Skin epidermis (tissue), 12 donors: ENCODE data around the gene TRAF3.

Experiments
- H3K27ac ChIP-seq, 21 experiments: fragments of 200-600 bp; sonication (generic) in 11 of 21; one replicate each; pipeline ENCODE4 v1.5.0; 2020; ENCODE audit warnings: mild to moderate bottlenecking in 3 of 21, inconsistent platforms in 2 of 21, moderate library complexity in 2 of 21
- H3K4me3 ChIP-seq, 7 experiments: fragments of 200-600 bp; sonication (generic) in 2 of 7; one replicate each; pipeline ENCODE4 v1.5.0; 2020; ENCODE audit warnings: inconsistent platforms in 2 of 7, mild to moderate bottlenecking in 2 of 7, moderate library complexity in 1 of 7

Gene TRAF3

DNA sequence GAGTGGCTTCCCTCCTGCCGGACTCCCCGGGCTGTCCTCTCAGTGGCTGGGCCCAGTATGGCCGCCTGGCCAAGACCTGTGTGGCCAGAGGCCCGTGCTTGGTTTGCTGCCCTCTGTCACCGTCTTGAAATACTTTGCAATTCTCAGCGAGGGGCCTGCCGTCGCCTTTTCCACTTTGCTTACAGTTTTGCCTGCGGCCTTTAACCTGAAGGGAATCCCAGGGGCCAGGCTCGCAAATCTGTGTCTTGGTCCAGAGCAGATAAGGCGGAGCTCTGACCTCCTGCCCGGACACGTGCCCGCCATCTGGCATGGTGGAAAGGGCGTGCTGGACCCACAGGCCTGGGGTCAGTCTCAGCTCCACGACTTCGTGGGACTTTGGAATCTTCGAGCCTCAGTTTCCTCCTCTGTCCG is 134.3 kb downstream of the TRAF3 start:
- Histone ChIP-seq H3K27ac (no peak overlapping the region), H3K4me3 (no peak overlapping the region)

DNA sequence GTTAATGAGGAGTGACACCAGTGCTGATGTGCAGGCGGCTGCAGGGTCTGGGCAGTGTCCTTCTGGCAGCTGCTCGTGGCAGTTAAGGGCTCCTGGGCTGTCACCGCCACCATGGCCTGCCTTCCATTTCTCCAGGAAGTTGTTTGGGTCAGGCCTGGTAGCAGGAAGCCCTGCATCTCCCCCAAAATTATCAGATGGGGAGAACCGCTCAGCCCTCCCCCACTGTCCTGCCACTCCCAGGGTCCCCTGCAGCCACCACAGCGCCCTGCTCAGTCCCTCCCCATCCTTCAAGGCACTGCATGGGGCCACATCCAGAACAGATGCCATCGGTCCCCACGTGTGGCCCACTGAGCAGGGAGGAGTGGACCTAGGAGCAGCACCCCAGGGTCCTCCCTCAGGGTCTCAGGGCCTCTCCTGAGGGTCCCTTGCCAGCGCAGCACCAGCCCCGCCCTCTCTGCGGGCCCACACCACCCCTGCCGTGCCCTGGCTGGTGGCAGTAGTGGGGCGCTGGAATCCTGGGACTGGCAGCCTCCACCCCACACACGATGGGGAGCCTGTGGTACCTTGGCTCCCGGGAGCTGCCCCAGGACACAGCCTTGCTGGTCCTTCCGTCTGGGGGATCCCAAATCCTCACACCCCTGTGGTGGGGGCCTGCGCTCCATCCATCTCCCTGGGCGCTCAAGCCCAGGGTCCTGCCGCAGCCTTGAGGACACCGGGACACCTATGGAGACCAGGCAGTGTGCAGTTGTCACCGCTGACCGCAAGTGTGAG is 134.9 kb downstream of the TRAF3 start:
- no peak overlapping the region for H3K27ac ChIP-seq
- no peak overlapping the region for H3K4me3 ChIP-seq

DNA sequence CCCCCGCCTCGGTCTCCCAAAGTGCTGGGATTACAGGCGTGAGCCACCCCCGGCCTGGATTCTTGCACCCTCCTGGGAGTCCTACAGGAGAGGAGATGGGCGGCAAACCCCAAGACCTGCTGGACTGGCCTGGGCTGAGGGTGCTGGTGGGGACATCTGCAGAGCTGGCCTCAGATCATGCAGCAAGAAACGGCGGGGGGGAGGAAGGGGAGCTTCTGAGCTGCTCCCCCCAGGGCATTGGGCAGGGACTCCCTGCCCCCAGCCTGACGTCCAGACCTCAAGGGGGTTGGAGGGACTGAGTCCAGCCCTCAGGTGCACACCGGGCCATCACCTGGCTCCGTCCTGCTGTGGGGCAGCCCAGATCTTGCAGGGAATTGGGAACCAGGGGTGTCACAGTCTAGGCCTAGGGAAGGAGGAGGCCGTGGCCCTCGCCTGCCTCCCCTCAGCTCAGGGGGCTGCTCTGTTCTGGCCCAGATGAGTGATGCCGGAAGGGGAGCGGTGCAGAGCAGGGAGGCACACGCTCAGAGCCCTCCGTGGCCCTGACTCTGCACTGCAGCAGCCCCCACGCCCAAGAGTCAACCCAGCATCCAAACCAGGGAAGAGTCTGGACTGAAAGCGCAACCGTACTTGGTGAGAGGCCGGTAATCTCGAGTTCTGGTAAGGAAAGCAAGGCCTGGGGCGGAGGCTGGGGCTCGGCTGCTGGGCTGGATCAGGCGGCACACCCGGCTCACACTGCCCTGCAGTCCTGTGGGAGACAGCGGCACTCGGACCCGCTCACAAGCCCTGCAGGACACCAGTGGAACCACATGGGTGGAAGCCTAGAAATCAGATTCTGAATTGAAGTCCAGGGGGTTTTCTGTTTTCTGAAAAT is 136.3 kb downstream of the TRAF3 start:
- Histone ChIP-seq H3K4me3 (no peak overlapping the region), H3K27ac (no peak overlapping the region)

DNA sequence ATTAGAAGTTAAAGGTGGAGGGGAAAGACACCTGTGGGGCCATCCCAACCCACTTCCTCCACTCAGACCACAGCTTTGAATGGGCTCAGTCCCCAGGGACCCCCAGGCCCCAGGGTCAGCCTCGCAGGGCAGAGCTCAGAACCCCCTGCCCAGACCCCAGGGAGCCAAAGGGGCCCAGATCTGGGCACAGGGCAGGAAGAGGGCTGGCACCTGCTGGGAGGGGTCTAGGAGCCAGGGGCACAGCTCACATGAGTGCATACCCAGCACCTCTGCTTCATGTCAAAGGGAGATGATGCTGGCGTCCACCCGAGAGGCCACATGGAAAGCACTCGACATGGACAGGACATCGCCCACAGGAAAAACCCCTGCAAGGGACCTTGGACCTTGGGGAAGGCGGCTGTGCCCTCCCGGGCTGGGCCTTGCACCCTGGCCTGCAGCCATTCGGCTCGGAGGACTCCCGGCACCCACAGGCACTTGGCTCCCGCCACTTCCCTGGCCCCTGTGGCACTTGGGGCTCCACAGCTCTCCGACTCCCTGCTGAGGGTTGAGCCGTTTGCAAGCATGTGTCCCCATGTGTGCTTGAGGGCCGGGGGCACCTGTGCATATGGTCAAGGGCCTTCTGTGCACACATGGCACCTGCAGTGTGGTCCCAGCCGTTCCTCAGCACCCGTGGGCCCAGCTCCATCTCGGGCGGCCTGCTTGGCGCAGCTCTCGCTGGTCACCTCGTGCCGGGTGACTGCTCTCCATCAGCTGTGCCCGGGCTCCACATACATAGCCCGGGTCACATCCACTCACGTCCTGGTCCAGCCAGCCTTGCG is 137.4 kb downstream of the TRAF3 start:
- Histone ChIP-seq H3K4me3 (no peak overlapping the region), H3K27ac (no peak overlapping the region)

DNA sequence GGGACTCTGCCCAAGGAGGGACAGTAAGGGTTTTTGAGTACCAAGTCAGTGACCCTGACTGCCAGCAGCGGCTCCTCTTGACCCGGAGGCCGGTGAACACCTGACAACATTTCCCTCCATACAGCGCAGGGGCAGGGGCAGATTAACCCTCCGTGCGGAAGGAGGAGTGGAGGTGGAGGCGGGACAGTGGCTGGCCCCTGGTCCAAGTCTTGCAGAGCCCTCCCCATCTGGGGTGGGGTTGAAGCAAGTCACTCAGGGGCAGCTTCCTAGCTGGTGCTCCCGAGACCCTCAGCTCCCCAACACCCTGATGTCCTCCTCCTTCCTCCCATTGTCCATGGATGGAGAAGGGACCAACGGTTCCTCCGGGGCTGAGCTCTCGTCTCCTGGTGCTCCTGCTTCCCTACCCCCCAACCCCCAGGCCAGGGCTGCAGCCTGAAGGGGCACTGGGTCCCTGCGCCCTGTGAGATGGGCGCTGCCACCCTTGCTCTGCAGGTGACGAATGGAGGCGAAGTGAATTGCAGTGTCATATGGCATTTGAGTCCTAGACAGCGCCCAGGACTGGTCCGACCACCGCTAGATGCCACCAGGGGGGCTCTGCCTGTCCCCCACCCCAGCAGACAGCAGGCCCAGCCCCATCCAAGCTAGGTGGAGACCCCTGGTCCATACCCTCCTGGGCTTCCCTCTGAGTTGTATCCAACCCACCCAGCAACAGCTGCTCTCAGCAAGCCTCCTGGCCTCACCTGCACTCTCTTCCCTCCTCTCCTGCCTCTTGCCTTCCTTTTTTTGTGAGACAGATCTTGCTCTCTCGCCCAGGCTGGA is 138.3 kb downstream of the TRAF3 start:
- Histone ChIP-seq H3K27ac (no peak overlapping the region), H3K4me3 (no peak overlapping the region)

DNA sequence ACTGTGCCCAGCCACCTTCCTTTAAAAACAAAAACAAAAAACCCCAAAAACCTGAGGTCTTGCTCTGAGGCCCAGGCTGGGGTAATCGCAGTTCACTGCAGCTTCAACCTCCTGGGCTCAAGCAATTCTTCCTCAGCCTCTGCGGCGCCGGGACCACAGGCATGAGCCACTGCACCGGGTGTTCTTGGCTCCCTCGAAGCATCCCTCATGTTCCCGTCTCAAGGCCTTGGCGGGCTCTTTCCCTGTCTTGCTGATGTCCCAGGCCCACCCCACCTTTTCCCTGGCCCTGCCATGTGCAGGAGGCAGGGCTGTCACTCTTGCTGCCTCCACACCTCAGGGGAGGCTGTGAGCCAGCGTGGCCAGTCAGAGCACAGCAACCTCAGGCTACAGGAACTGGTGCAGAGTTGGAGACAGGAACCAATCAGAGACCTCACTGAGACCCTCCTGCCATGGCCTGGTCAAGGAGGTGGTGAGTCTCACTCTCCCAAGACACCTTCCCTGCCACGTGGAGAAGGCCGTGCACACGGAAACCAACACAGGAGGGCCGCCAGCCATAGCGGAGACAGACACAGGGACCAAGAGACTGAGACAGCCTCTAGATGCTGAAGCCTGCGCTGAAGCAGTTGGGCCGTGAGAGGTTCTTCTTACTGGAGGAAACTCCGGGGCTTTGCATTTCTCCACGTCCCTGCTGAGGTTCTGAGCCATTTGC is 139.3 kb downstream of the TRAF3 start:
- no peak overlapping the region for H3K27ac ChIP-seq
- no peak overlapping the region for H3K4me3 ChIP-seq

DNA sequence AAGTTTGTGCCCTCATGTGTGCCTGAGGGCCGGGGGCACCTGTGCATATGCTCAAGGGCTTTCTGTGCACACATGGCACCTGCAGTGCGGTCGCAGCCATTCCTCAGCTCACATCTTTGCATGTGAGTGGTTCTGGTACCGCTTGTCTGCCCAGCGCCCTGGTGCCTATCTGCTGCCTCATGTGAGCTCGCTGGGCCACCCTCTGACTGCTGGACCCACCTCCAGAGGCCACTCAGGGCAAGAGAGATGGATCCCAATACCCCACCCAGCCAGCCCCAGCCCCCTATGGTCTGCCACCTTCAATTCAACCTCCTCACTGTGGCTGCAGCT is 139.8 kb downstream of the TRAF3 start:
- H3K27ac ChIP-seq = no peak overlapping the region
- no peak overlapping the region for H3K4me3 ChIP-seq

DNA sequence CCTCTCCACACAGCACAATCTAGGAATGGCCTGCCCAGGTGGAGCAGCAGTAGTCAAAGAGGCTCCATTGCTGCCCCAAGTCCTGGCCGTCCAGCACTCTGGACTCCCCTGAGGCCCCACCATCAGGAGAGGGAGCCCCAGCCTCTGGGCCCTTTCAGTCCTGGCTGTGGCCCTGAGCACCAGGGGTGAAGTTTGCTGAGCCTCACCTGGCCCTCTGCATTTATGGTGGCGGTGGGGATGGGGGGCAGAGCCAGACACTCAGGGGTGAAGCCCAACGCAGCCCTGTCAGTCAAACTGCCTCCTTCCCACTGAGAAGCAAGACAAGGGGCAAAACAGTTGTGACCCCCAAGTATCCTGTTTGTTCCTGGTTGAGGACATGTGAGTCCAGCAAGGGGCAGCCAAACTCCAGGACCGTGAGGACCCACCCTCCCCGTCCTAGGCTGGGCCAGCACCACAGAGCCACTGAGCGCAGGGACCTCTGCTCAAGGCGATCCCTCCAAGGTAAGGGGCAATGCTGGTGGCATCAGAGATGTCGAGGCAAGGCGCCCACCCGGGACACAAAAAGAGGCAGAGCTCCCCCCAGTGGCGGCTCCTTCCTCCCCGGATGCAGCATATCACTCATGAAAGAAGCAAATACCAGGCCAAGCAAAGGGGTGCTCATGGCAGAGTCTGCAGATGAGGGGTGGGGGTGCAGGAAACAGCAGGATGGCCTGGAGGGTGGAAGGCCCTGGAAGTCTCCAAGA is 140.4 kb downstream of the TRAF3 start:
- H3K4me3 ChIP-seq = no peak overlapping the region

DNA sequence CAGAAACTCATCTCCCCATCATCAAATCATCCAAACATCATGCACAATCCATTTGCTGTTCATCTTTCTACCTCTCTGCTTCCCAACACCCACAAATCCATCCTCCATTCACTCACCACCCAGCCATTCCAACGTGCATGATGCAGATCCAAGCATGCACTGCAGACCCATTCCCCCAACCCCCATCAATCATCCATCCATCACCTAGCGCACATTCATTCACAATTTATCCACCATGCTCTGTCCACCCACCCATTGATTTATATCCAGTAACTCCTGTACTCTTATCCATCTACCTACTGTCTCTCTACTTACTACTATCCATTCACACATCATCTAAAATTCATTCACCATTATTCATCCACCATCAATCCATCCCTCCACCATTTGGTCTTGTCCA is 141.2 kb downstream of the TRAF3 start:
- H3K4me3 ChIP-seq = no peak overlapping the region
- H3K27ac ChIP-seq = no peak overlapping the region

More for the DNA sequence above, 140.4 kb downstream of the TRAF3 start:
- H3K27ac ChIP-seq = no peak overlapping the region

DNA sequence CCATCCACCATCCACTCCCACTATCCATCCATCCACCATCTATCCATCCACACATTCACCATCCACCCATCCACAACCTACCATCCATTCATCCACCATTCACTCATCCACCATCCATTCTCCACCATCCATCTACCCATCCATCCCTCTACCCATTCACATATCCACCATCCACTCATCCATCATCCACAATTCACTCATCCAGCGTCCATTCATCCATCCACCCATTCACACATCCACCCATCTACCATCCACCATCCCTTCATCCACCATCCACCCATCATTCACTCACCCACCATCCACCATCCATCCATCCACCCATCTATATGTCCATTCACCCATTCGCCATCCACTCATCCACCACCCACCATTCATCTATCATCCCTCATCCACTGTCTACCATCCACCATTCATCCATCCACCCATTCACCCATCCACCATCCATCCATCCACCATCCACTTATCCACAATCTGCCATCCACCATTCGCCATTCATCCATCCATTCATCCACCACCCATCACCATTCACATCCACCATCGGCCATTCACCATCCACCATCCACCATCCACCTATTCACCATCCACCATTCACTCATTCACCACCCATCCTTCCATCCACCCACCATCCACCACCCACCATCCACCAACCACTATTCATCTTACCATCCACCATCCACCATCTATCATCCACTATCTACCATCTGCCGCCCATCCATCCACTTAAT is 143.2 kb downstream of the TRAF3 start:
- Histone ChIP-seq H3K4me3 (no peak overlapping the region), H3K27ac (no peak overlapping the region)

DNA sequence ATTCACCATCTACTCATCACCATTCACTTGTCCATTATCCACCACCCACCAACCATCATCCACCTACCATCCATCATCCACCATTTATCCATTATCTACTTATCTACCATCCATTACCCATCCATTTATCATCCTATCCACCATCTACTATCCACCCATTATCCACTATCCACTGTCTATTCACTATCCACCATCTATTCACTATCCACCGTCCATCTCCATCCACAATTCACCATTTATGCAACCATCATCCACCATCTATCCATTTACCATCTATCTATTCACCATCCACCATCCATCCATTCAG is 143.7 kb downstream of the TRAF3 start:
- H3K4me3 ChIP-seq = no peak overlapping the region
- no peak overlapping the region for H3K27ac ChIP-seq

DNA sequence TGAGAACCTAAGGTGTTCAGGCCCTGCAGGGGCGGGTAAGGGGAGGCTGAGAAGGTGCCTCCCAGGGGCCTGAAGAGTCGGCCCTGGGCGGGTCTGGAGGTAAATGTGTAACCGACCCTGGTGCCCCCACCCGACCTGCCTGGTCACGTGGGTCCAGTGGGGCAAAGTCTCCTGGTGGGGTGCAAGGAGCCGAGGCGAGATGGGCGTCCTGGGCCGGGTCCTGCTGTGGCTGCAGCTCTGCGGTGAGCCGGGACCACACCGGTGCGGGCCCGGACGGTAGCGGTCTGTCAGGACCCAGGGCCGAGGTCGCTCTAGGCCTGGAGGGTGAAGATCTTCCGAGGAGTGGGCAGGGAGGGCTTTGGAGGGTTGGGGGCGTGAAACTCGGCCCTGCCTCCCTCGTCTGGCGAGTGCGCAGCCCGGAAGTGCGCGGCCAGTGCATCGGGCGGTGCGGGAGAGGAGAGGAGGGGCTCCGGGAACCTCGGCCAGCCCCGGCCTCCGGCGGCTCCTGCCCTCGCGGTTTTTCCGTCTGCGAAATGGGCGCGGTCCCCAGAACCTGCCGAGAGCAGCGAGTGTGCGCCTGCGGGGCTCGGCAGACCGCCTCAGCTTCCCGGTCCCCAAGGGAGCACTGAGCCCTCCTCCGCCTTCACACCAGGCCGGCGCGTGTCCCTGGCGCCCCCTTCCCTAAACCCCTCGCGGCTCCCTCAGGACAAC is 145.4 kb downstream of the TRAF3 start, which contains the start of gene AMN:
AMN (plus strand) TSS at position 174 of the 711 bp plus-strand sequence; CDS start at position 200, 26 bp downstream.
- Histone ChIP-seq H3K4me3 (peak within 1 kb of the TSS in 3 of 7 experiments; percentile 1 to 23 (median 8)), H3K27ac (no peak within 1 kb of the TSS)

DNA sequence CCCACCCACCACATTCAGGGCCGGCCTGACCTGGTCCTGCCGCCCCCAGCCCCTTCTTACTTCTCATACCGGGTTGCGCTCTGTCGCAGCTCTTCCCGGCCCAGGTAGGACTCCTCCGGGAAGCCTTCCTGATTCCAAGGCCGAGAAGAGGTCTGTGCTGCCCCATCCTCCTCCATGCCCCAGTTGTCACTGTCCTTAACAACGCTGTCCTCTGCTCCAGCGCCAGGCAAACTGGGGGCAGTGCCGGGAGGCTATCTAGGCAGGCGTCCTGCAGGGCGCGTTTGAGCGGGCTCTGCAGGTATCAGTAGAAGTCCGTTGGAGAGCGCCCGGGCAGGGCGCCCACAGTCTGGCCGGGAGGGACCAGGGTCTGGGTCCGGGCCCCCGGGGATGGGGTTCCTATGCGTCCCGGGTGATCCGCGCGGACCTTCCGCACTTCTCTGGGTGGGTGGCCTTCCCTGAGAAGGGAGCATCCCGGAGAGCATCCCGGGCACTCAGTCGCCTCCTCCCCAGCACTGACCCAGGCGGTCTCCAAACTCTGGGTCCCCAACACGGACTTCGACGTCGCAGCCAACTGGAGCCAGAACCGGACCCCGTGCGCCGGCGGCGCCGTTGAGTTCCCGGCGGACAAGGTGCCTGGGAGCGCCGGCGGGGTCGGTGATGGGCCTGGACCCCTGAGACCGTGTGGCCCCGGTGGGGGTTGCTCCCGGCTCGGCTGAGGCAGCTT is 146.1 kb downstream of the TRAF3 start:
- no peak overlapping the region for H3K27ac ChIP-seq
- peak overlapping the region in 3 of 7 experiments; percentile 1 to 23 (median 8) for H3K4me3 ChIP-seq

DNA sequence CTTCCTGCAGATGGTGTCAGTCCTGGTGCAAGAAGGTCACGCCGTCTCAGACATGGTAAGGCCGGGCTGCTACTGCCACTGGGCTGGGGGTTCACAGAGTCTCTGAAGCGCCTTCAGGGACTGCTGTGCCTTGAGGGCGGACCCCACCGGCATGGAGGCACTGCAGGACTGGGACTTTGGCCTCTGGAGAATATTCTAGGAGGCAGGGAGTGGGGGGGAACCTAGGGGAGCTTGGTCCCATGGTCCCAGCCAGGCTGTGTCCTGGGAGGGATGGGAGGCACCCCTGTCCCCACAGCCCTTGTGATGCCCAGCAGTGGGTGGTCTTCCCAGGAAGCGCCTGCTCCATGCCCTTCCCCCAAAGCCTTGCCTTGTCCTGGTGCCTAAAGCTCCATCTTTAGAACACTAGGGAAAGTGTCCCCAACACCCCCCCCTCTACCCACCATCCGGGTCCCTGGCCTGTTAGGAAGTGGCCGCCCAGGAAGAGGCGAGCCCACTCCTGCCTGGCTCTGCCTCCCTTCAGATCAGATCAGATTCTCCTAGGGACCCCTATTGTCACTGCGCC is 146.8 kb downstream of the TRAF3 start:
- Histone ChIP-seq H3K4me3 (no peak overlapping the region), H3K27ac (no peak overlapping the region)

DNA sequence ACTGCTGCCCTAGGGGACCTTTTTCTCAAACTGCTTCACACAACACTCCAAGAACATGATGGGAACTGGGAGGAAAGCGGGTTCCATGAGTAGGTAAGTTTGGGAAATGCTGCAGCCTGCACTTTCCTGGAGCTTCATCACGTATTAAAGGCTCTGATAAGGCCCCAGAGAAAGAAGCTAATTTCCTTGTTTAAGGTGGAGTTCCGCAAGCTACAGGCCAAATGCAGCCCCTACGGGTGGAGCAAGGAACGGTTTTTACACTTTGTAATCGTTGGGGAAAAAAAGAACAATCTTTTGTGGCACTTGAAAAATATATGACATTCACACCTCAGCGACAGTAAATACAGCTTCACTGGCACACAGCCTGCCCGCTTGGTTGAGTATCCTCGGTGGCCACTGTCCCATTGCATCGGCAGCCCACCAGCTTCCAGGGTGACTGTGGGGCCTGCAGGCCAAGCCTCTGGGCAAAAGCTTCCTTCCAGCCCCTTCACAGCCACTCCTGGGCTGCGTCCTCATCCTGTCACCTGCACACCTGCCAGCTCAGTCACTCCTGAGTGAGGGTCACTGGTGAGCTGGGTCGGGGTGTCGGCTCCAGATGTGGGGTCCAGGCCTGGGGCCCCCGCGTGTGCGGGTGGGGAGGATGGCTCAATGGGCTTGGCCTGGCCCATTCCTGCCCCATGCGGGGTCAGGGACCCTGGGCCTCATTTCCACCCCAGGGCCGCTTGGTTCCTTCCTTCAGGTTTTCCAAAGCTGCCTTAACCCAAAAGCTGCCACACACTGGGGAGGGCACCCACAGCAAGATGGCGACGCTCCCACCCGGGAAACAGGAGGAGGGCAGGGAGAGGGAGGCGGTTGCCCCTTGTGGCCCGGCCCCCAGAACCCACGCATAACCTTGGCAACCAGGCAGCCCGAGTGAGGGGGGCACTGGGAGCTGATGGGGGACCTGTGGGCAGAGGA is 147.7 kb downstream of the TRAF3 start:
- no peak overlapping the region for H3K27ac ChIP-seq
- no peak overlapping the region for H3K4me3 ChIP-seq
